GM20000 (cell line): ENCODE measurements around the gene PLA2G4B.

Experiments used
- DNase-seq: peaks from one replicate; pipeline ENCODE4 v3.0.0; 2012; ENCODE audit warnings: low spot score
- TF ChIP-seq, protein P1 (sequence below): IDR thresholded peaks from 2 replicates; pipeline ENCODE4 v1.5.1; 2012; ENCODE audit warnings: mild to moderate bottlenecking, control low read depth; ENCODE audit errors: extremely low read depth, missing control alignments

PLA2G4B gene

GRCh38 chr15:41794081-41794480 is 44.6 kb upstream of the PLA2G4B start:
- DNase-seq: no peak
- TF ChIP-seq, protein P1, sequence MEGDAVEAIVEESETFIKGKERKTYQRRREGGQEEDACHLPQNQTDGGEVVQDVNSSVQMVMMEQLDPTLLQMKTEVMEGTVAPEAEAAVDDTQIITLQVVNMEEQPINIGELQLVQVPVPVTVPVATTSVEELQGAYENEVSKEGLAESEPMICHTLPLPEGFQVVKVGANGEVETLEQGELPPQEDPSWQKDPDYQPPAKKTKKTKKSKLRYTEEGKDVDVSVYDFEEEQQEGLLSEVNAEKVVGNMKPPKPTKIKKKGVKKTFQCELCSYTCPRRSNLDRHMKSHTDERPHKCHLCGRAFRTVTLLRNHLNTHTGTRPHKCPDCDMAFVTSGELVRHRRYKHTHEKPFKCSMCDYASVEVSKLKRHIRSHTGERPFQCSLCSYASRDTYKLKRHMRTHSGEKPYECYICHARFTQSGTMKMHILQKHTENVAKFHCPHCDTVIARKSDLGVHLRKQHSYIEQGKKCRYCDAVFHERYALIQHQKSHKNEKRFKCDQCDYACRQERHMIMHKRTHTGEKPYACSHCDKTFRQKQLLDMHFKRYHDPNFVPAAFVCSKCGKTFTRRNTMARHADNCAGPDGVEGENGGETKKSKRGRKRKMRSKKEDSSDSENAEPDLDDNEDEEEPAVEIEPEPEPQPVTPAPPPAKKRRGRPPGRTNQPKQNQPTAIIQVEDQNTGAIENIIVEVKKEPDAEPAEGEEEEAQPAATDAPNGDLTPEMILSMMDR: no peak

DNA sequence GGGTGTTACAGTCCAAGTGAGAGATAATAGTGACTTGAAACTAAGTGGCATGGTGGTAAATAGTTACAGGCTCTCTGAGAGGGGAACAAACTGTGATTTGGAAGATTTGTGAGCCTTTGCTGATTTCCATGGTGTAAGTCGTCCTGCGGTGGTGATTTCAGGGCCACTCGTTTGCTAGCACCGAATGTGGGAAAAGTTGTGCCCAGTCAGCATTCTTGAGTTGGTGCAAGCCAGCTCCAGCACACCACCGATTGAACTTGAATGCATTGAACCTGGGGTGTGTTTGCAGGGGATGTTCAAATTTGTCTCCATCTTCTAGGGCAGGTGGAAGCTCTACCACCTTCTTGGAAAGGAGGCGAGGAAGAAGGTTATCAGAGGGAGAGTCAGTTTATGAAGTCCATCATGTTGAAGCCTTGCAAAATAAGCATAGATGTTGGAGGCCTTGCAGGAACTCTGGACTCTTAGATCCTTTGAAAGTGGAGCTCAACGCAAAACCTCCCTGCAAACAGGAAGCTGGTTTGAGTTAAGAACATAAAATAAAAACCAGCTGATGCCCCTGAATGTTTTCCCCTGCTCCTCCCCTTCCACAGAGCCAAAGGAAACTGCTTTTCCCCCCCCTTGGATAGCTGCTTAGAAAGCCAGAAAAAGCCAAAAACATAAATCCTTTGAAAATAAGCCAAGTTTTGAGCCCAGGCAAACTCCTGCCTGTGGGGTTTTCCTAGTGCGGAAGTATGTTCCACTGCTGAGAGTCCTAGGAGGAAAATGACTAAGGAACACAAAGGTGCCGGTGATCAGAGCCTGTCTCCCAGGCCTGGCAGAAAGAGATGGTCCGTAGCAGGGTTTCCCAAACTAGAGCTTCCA is 42.4 kb upstream of the PLA2G4B start:
- TF ChIP-seq, protein P1: no peak
- no peak for DNase-seq

DNA sequence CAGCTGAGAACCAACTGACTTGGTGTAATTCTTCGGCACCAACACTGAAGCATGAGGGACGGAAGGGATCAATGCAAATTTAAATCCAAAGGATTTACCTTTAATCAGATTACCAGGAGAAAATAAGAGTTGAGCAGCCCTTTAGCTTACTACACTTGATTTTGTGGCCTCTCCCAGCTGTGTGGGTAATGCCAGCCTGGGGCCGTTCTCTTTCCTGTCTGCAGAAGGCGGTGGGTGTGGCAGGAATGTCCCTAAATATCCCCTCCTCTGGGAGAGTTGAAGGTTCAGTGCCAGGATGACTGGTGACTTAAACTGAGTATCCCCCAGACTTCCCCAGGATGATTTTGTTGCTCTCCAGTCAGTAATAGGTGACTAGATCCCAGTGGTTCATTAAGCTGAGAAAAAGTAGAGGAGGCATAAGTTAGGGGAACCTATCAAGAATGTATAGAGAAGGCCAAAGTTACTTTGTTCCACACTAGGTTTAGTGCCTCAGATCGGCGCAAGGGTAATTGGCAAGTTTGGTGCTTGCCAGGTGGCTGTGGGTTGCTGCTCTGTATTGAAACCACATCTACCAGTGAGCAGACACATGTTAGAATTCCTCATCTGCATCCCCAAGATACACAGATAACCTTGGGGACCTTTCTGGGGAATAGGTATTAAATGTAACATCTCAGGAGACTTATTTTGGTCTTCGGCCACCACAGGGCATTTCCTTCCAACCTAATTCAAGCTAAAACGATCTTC is 41.3 kb upstream of the PLA2G4B start:
- DNase-seq: no peak
- TF ChIP-seq, protein P1: no peak

DNA sequence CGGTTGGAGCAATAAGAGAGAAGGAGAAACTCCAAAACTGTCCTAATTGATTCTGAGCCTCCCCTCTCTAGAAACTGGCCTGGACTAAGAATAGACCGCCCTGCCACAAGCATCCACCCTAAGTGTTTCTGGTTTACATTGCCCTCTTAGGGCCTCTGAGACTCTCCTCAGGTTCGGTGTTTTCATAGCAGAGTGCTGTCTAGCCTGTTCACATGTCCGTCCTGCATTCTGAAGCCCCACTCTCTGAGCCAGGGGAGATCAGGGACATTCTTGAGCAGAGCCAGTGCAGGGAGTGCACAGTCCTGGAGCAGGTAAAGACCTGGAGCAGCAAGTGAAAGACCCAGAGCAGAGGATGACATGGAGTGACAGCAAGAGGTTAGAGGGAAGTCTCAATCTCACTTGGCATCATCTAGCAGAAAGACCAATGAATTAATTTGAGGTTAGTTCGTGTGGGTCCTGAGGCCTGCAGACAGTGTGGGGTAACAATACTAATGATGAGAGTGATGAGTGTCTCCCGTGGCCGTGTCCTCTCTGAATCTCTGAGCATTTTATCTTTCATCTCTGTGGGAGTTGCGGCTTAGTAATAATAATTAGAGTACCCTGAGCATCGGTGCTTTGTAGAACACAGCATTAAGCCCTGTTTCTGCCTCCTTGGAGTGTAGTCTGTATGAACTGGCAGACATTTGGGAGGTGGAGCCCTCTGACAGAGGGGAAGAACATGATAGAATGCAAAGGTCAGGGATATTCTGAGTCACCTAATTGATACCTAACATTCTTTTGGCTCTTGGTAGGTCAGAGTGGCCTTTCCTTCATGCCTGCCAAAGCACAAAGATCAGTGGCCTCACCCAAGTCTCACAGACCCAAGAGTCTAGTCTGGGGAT is 39.8 kb upstream of the PLA2G4B start:
- DNase-seq: no peak

DNA sequence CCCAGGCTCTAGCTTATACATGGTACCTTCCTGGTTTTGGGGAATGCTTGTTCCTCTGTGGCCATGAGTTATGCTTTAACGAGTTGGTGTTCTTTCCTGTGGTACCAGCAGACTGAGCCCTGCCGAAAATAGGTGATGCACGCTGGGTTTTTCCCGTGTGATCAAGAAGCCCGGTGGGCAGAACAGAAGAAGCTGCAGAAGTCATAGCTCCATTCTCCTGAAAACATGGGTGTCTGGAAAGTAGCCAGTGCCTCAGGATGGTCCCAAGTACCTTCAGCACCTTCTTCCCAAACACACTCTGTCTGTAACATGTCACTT is 39.2 kb upstream of the PLA2G4B start:
- TF ChIP-seq, protein P1: no peak
- no peak for DNase-seq

More for the DNA sequence above, 39.8 kb upstream of the PLA2G4B start:
- TF ChIP-seq, protein P1: no peak

GRCh38 chr15:41801185-41801584 is 37.5 kb upstream of the PLA2G4B start:
- TF ChIP-seq, protein P1: no peak
- no peak for DNase-seq
